GM12801 (cell line): ENCODE results near the gene HPSE2.

Source experiments
- CTCF ChIP-seq: IDR thresholded peaks from one replicate; pipeline ENCODE4 v1.5.1; 2011; ENCODE audit warnings: control low read depth; ENCODE audit not compliant: insufficient read length; ENCODE audit errors: extremely low read depth

The HPSE2 gene

GRCh38 chr10:98915911-98916310 lies 319.7 kb downstream of the HPSE2 start:
- TF ChIP-seq CTCF = no peak

GRCh38 chr10:98910546-98910945 lies 325.1 kb downstream of the HPSE2 start:
- TF ChIP-seq CTCF = no peak

GRCh38 chr10:98910048-98910447 lies 325.6 kb downstream of the HPSE2 start:
- no peak for TF ChIP-seq CTCF

GRCh38 chr10:98908868-98909267 lies 326.8 kb downstream of the HPSE2 start:
- no peak for TF ChIP-seq CTCF

GRCh38 chr10:98901441-98902110 lies 334.1 kb downstream of the HPSE2 start:
- TF ChIP-seq CTCF = no peak

- TF ChIP-seq CTCF = no peak
Observed at GRCh38 chr10:98899018-98899417, 336.6 kb downstream of the HPSE2 start.

- TF ChIP-seq CTCF = no peak
Observed at GRCh38 chr10:98892523-98892922, 343.1 kb downstream of the HPSE2 start.

GRCh38 chr10:98886686-98887085 lies 349.0 kb downstream of the HPSE2 start:
- TF ChIP-seq CTCF = no peak
